HG03558 (cell line): ENCODE data around the gene GRID1.

Experiments
- ATAC-seq: cut with Tn5 transposase; IDR thresholded peaks from one replicate; pipeline ENCODE4 v1.9.1; 2021; ENCODE audit warnings: moderate number of reproducible peaks; ENCODE audit not compliant: unreplicated experiment; ENCODE audit errors: extremely low read depth

GRID1 gene

GRCh38 chr10:86202226-86202735, 164.3 kb downstream of the GRID1 start:
- no peak for ATAC-seq

- no peak for ATAC-seq
Measured at GRCh38 chr10:86200867-86201266, 165.7 kb downstream of the GRID1 start.

- ATAC-seq = no peak
Measured at GRCh38 chr10:86200269-86200668, 166.3 kb downstream of the GRID1 start.

GRCh38 chr10:86199041-86199440, 167.6 kb downstream of the GRID1 start:
- ATAC-seq = no peak

- no peak for ATAC-seq
Measured at GRCh38 chr10:86198271-86198670, 168.3 kb downstream of the GRID1 start.

- ATAC-seq = no peak
Measured at GRCh38 chr10:86197166-86197790, 169.3 kb downstream of the GRID1 start.

GRCh38 chr10:86195521-86196157, 171.0 kb downstream of the GRID1 start:
- no peak for ATAC-seq

GRCh38 chr10:86194684-86195083, 171.9 kb downstream of the GRID1 start:
- ATAC-seq = no peak

- no peak for ATAC-seq
Measured at GRCh38 chr10:86193841-86194240, 172.8 kb downstream of the GRID1 start.

- no peak for ATAC-seq
Measured at GRCh38 chr10:86192691-86193090, 173.9 kb downstream of the GRID1 start.

GRCh38 chr10:86192147-86192546, 174.4 kb downstream of the GRID1 start:
- ATAC-seq = no peak

GRCh38 chr10:86191686-86192085, 174.9 kb downstream of the GRID1 start:
- ATAC-seq = no peak

- no peak for ATAC-seq
Measured at GRCh38 chr10:86191166-86191565, 175.4 kb downstream of the GRID1 start.

- ATAC-seq = no peak
Measured at GRCh38 chr10:86190291-86190690, 176.3 kb downstream of the GRID1 start.

- no peak for ATAC-seq
Measured at GRCh38 chr10:86189891-86190290, 176.7 kb downstream of the GRID1 start.

- no peak for ATAC-seq
Measured at GRCh38 chr10:86188796-86189558, 177.6 kb downstream of the GRID1 start.

- ATAC-seq = no peak
Measured at GRCh38 chr10:86188326-86188725, 178.3 kb downstream of the GRID1 start.

GRCh38 chr10:86187499-86188239, 178.9 kb downstream of the GRID1 start:
- no peak for ATAC-seq

GRCh38 chr10:86186633-86187032, 180.0 kb downstream of the GRID1 start:
- ATAC-seq = no peak

GRCh38 chr10:86182595-86182994, 184.0 kb downstream of the GRID1 start:
- no peak for ATAC-seq

GRCh38 chr10:86182150-86182549, 184.4 kb downstream of the GRID1 start:
- ATAC-seq = no peak
